DMS114 treated with DMSO at 0.1 percent for 48 hours (cell line): Measurements from ENCODE around the gene SV2B.

Experiments used
- DNase-seq: peaks from one replicate; lab custom pipeline; 2025; ENCODE audit not compliant: unreplicated experiment; lab: John Stamatoyannopoulos, UW

Gene SV2B

DNA sequence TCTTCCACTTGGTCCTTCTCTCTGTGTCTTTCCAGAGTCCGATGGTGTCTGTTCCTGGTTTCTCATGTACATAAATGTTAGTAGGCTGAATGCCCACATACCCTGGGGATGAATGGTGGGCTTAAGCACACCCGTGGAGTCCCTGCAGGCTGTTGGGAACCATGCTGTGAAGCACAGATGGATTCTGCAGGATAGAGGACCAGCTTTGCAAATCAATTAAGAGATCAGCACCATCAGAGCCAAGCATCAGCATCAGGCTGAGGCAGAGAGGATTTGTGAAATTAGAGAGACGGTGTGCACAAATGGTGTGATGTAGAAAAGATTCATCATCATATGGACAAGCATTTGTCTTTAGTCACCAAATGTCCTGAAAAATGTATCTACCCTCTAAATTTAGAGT lies 127.1 kb downstream of the SV2B start:
- DNase-seq: no peak

DNA sequence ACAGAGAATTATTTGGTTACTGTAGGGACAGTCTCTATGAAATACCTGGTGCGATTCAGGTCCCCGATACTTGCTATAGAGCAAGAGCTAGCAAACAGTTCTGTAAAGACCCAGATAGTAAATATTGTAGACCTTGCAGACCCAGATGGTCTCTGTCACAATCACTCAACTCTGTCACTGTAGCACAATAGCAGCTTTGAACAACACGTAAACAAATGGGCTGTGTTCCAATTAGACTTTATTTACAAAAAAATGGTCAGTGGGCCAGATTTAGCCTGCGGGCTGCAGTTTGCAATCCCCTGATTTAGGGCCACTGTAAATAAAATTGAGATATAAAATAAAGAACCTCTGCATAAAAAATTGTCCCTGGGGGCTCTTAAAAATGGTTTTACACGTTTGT lies 127.7 kb downstream of the SV2B start:
- DNase-seq: no peak

DNA sequence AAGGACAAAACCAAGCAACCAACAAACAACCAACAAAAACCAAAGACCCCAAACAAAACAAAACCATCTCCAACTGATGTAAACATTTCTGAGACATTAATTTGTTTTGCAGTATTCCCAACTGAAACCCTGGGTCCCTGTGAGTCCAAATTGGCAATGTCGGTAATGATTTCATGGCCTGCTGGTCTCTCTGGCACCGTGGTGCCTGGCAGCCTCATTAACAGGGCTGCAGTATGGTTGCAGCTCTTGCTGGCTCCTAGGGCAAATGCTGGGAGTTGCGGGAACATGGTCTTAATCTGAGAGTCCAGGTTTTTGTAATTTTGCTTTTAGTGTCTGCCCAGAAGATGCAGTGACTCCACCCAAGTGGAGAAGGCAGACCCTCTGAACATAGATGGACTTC lies 128.3 kb downstream of the SV2B start:
- DNase-seq: no peak

DNA sequence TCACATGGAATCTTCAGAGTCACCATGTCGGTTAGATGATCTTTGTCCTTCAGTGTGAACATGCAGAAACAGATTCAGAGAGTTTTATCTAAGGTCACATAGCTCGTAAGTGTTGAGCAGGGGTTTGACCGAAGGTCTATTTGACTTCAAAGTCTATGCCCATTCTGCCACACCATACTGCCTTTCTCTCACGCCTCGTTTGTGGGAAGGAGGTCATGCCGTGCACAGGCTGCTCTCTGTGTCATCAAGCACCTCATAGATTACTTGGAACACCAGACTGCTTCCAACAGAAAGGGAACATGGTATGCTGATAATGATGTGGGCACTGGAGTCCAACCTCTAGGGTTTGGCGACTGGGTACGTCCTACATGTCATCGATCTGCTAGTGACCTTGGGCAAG lies 128.8 kb downstream of the SV2B start:
- DNase-seq: no peak

DNA sequence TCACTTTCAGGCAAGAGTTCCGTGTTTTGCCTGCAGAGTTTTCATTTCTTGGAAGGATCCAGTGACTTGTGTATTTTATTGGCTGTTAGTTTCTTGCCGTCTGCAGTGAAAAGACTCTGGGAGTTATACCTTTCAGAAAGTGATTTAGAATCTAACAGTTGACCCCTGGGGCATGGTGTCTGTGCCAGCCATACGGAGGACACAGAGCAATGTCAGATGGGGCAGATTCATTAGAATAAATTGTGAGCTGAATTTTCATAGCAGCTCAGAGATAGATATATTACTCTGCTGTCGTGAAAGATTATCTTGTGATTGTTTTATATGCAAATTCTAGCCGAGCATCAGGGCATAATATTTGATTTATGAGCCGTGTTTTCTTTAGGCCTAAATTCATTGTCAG lies 131.6 kb downstream of the SV2B start:
- no peak for DNase-seq

DNA sequence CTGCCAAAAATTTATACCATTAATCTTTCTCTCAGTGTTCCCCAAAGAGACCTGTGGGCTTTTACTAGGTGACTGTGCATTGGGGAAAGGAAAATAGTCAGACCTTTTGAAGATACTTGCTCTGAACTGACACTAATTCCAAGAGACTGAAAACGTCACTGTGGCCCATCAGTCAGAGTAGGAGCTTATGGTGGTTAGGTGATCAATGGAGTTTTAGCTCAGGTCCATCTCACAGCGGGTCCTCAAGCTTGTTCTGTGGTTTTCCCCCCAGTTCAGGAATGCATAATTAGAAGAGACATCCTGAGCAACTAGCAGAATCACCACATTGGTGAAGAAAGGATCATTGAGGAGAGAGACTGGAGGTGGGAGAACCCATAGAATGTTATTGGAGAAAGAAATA lies 134.7 kb downstream of the SV2B start:
- no peak for DNase-seq

DNA sequence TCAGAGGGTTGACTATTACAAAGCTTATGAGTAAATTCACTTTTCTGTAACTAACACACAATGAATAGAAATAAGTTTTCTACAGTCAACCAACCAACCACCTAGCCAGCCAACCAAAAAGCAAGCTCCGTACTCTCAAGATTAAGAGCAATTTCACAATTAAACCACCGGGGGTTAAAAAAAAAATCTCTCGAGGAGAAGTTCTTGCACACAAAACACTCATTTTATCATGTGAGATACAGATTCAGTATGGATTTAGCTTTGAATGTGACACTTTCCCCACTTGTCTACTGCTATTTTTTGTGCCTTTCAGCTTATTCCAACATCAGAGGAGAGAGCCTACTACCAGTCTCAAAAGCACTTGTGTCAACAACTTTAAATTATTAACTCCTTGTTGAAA lies 135.3 kb downstream of the SV2B start:
- no peak for DNase-seq

DNA sequence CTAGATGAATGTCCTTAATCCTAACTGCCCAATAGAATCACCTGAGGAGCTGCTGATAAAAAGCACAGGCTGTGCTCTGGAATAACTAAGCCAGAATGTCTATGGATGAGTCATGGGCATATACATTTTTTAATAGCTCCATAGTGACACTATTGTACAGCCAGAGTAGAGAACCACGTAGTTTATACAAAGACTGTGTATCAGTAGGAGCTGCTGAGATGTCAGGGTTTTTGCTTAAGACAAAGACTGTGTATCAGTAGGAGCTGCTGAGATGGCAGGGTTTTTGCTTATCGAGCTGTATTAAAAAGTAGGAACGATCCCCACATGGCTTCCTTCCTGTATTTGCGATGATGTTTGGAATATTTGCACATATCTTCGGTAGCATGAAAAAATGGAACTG lies 137.4 kb downstream of the SV2B start:
- DNase-seq: no peak

DNA sequence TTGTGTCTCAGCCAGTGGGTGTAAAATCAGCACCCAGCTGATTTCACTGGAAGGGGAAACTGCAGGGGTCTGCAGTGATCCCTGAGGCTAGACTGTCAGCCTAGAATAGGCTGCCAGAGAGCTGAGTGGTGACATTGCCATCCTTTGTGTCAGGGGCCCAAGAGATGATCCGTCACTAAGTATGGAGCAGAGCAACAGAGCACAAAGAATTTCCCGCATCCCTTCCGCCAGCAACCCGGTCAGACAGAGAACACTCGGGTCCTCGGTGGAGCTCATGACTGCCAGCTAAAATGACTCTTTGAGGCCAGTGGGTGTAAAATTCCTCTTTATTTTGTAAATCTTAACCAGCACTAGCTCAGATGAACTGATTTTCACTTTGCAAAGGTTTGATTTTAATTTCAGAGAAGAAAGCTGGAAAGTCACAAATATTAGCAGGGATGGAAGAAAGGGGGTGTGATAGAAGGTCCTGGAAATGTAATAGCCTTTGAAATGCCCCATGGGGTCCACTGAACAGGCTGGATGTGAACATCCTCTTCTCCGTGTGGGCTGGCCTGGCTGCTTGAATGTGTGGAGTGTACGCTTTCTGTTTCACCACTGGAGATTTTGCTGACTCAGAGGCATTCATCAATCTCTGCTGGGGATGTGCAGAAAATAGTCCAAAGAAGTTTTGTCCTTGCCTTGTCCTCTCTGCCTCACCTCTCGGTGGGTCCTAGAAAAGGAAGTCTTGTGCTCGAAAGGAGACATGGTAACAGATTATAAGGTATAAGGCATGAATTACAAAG lies 138.8 kb downstream of the SV2B start:
- DNase-seq: no peak

DNA sequence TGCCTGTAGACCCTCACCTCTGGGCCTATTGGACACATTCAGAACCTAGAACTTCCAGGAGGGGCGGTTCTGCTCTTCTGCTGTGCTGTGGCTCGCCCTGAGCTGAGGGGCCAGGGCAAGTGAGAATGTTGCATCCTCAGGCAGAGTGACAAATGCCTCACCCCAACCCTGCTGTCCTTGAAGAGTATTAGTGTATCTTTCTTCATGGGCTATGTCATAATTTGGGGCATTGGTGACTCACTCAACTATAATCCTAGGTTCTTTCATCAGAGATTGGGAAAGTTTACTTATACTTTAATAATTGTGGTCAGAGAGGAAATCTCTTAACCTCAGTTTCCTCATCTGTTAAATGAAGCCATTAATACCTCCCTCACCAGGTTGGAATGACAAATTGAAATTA lies 143.8 kb downstream of the SV2B start:
- no peak for DNase-seq

DNA sequence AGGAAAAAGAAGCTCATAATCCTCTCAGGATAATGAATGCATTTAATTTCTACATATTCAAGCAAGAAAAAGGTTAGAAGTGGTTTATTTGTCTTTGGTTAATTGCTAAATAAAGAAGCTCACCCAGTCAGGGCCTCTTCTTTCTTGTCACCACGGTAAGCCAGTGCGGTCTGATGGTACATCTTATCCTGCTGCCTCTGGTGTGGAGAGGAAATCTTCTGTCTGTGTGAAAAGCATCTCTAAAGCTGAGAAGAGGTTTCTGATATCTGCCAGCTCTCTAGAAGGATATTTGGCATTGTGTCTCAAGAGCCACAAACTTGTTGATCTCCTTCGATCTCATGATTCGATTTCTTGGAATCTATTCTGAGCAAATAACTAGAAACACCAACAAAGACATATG lies 144.9 kb downstream of the SV2B start:
- DNase-seq: no peak

DNA sequence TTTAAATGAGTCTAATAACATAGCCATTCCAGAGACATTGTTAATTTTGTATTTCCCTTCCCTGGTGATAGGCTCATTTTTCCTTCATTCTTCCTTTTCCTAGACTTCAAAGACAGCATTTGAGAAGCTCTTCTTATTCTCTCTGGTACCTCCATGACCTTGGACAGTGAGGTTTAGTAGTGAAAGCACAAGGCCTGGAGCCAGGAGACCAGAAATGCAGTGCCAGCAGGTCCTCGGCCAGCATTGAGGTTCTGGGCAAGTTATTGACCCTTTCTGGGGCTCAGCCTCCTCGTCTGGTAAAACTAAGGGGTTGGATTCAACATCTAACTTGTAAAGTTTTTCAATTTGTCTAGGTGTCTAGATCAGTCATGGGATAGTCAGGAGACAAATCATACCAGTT lies 146.9 kb downstream of the SV2B start:
- no peak for DNase-seq

DNA sequence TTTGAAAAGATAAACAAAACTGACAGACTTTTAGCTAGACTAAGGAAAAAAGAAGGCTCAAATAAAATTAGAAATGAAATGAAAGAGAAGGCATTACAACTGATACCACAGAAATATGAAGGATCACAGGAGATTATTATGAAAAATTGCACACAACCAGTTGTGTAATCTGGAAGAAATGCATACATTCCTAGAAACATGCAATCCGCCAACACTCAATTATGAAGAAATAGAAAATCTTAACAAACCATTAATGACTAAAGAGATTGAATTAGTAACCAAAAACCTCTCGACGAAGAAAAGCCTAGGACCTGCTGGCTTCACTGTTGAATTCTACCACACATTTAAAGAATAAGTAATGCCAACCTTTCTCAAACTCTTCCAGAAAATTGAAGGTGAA lies 149.5 kb downstream of the SV2B start:
- DNase-seq: no peak

DNA sequence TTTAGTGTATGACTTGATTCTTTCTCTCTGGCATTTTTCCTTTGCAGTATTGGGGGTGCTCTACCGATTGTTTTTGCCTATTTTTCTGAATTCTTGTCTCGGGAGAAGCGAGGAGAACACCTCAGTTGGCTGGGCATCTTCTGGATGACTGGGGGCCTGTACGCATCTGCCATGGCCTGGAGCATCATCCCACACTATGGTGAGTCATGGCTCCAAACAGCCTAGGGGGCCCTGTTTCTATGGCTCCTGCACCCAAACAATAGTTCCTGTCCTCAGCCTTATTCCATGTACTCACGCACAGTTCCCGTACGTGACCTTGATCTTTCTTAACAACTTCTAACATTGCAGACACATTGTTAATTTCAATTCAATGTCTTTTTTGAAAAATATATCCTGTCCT lies 152.3 kb downstream of the SV2B start:
- no peak for DNase-seq

DNA sequence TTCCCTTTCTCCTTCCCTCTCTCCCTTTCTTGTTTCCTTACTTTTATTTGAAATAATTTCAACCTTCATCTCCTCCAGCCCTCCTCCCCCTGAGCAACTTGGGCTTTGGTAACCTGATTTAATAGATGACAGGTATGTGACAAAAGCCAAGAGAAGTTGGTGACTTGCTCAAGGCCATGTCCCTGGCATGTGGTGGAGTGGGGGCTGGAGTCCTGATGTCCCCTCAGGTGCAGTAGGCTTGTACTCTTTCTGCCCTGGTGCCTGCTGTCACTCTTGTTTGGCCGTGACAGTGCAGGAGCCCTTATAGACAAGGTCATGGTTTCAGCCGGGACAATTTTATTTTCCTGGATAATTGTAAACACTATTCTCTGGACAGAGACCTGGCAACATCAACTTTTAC lies 152.7 kb downstream of the SV2B start:
- no peak for DNase-seq

DNA sequence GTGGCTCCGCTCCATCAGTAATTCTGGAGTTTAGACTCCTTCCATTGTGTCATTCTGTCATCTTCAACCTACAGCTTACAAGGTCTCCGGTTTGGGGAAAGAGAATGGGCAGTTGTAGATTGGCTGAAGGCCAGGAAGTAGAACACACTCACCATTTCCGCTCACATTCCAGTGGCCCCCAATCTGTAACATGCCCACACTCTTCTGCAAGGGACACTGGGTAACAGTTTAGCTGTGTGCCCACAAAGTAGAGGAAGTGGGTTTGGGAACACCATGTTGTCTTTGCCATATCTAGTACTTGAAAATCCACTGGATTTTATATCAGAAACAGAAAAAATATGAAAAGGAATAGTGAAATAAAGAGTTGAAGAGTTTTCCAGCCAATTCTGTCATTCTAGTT lies 153.5 kb downstream of the SV2B start:
- DNase-seq: no peak

DNA sequence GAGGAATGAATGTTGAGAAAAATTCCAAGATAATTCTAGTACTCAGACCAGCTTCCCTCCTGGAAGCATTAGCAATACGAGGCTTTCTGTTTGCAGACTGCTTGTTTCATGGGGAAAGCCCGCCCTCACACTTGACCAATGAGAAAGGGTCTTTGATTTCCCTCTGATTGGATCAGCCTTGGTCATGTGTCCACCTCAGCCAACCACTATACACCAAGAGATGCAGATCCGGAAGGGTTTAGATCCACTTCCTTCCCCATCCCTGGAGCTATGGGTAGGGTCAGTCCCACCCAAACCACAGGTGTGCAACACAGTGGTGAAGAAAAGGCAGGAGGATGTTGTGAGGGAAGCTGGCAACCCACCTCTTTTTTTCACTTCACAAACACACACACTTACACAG lies 154.7 kb downstream of the SV2B start:
- no peak for DNase-seq

DNA sequence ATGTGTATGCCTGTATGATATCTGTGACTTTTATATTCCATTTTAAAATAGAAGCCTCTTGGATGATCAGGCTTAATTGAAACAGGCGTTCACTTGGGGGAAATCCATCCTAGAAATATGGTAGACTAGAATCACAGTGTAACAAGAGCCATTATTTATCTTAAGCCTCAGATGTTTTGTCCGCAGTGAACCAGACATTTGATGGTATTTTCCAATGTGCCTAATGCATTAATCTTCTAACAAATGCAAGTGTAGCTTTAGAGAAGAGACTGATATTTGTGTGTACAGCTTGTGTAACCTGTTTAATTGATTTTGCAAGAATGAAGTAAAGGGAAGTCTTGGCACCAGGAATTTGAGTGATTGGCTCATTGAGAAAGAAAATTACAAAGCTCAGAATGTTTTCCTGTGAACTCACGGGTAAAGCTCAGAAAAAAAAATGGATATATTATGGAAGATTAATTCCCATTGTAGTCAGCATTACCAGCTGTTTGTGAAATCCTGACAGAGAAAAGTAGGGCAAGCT lies 155.7 kb downstream of the SV2B start:
- no peak for DNase-seq

DNA sequence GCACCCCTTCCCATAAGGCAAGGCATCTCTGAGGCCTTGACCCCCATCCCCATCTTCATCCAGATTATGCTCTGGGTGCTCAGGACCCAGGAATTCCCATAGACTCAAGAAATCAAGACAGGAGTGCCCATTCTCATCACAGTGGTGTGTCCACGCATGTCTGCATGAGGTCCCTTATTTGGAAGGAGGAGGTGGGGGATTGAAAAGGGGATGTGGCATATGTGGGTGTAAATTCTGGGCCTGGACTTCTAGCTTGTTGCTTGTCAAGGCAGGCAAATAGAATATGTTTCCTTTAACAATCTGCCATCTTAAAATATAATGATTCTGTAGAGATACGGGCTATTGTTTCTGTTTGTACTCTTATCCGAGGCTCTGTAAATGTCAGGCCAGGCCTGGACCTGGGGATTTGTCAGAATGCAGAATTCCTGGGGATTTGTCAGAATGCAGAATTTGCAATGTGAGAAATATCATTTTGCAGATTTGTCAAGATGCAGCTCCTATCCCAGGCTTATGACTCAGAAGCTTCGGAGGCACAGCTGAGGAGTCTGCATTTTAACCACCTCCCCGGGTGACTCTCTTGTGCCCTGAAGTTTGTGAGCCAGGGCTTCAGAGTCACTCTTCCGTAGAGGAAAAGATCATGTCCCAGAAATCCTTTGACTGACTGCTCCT lies 157.8 kb downstream of the SV2B start:
- DNase-seq: no peak

DNA sequence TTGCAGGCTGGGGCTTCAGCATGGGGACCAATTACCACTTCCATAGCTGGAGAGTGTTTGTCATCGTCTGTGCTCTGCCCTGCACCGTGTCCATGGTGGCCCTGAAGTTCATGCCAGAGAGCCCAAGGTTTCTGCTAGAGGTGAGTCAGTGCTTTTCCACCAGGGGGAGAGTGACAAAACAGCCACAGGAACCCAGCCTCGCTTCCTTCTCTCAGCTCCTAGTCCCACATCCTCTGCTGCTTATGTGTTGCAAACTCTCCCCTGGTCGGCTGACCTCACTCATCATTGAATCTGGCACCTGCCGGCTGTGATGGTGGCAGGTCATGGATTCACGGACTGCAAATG lies 158.3 kb downstream of the SV2B start:
- DNase-seq: no peak

DNA sequence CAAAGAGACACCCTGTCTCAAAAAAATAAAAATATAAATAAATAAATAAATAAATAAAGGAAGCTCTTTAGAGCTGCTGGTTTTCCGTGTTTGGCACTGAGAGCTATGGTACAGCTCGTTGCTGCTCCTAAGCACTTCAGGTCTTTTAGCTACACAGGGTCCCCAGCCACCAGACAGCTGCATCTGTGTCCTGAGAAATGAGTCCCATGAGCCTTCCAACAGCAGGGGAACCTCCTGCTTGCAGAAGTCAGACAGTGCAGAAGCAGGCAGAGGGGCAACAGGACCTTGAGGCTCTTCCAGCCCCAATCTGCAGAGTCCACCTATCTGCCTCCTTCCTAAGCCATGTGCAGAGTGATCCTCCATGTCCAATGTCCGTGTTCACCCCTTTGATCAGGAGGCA lies 159.0 kb downstream of the SV2B start:
- no peak for DNase-seq

DNA sequence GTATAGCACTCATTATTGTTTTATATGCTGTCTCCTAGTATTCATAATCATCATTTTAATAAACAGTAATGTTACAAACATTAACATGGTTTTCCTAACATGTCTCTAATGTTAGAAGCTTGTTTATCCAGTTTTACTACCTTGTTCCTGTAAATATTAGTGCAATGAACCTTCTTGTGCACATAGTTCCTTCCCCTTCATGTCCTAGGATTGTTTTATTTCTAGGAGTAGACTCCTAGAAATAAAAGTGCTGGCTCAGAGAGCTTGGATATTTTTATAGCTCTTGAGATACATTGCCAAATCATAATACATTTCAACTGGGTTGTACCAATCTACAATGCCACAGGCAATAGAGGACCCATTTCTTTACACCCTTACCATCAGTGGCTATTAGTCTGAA lies 161.3 kb downstream of the SV2B start:
- DNase-seq: no peak
